ENCODE measurements around the gene MTO1. TPM values are rescaled to one million over a fixed set of nuclear protein-coding genes. Genes with fewer than 3 reads are reported as not detected.

The MTO1 gene
- total and polyA plus RNA-seq, 10 donors = 17.8 to 50.2 (median 39.0) TPM

GRCh38 chr6:73484438-73484837 lies 22.9 kb downstream of the MTO1 start:
- Histone ChIP-seq H3K36me3 (peaks cover 2 to 100% (median 99%) of the 10 kb centered on the region in 6 donors), H3K4me3 (no peak overlapping the region), H3K27ac (no peak overlapping the region), H3K4me1 (no peaks in the 10 kb centered on the region), H3K27me3 (replicated peaks in 1 of 7) (no peaks in the 10 kb centered on the region), H3K9me3 (no peaks in the 10 kb centered on the region)
- TF ChIP-seq POLR2A (IDR thresholded peaks at IDR 0.05) (no peak), POLR2AphosphoS5 (IDR thresholded peaks at IDR 0.05) (no peak)
- TF ChIP-seq, protein P1, sequence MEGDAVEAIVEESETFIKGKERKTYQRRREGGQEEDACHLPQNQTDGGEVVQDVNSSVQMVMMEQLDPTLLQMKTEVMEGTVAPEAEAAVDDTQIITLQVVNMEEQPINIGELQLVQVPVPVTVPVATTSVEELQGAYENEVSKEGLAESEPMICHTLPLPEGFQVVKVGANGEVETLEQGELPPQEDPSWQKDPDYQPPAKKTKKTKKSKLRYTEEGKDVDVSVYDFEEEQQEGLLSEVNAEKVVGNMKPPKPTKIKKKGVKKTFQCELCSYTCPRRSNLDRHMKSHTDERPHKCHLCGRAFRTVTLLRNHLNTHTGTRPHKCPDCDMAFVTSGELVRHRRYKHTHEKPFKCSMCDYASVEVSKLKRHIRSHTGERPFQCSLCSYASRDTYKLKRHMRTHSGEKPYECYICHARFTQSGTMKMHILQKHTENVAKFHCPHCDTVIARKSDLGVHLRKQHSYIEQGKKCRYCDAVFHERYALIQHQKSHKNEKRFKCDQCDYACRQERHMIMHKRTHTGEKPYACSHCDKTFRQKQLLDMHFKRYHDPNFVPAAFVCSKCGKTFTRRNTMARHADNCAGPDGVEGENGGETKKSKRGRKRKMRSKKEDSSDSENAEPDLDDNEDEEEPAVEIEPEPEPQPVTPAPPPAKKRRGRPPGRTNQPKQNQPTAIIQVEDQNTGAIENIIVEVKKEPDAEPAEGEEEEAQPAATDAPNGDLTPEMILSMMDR (IDR thresholded peaks at IDR 0.05 in 8 of 11, conservative IDR thresholded peaks at IDR 0.05 in 3 of 11) = no peak
- no peak for DNase-seq
- WGBS, 5 donors = 94 to 98% (median 96%) methylated on average over 2 of the region's 2 CpGs
- intact Hi-C loops (cut with DNase I; ENCODE audit: low total_unique reads) = no loop called here

GRCh38 chr6:73487473-73487872 lies 25.9 kb downstream of the MTO1 start:
- intact Hi-C loops (cut with DNase I; ENCODE audit: low total_unique reads) = no loop called here
- 89 to 100% (median 99%) methylated on average over 7 of the region's 7 CpGs for WGBS, 5 donors
- H3K36me3 ChIP-seq = peaks cover 2 to 97% (median 86%) of the 10 kb centered on the region in 6 donors

GRCh38 chr6:73491377-73491776 lies 29.8 kb downstream of the MTO1 start:
- H3K4me1 ChIP-seq = no peaks in the 10 kb centered on the region
- no peak overlapping the region for H3K27ac ChIP-seq
- no peak for DNase-seq
- H3K36me3 ChIP-seq = peaks cover 5 to 97% (median 83%) of the 10 kb centered on the region in 6 donors
- no peaks in the 10 kb centered on the region for H3K27me3 ChIP-seq (replicated peaks in 1 of 7)
- H3K4me3 ChIP-seq = no peak overlapping the region
- TF ChIP-seq POLR2AphosphoS5 (IDR thresholded peaks at IDR 0.05) (no peak), POLR2A (IDR thresholded peaks at IDR 0.05) (no peak)
- TF ChIP-seq, protein P1 (IDR thresholded peaks at IDR 0.05 in 8 of 11, conservative IDR thresholded peaks at IDR 0.05 in 3 of 11) = no peak
- intact Hi-C loops (cut with DNase I; ENCODE audit: low total_unique reads) = no loop called here
- H3K9me3 ChIP-seq = peaks cover 0 to 6% (median 2%) of the 10 kb centered on the region in 8 donors

More at GRCh38 chr6:73487473-73487872, 25.9 kb downstream of the MTO1 start:
- Histone ChIP-seq H3K27ac (no peak overlapping the region), H3K4me3 (no peak overlapping the region), H3K4me1 (no peaks in the 10 kb centered on the region), H3K27me3 (replicated peaks in 1 of 7) (no peaks in the 10 kb centered on the region), H3K9me3 (peaks cover 0 to 6% (median 2%) of the 10 kb centered on the region in 8 donors)
- DNase-seq = no peak
- TF ChIP-seq, protein P1 (IDR thresholded peaks at IDR 0.05 in 8 of 11, conservative IDR thresholded peaks at IDR 0.05 in 3 of 11) = no peak

GRCh38 chr6:73497915-73498314 lies 36.4 kb downstream of the MTO1 start:
- intact Hi-C loops (cut with DNase I; ENCODE audit: low total_unique reads) = no loop called here
- no peak overlapping the region for H3K27ac ChIP-seq
- no peak for DNase-seq
- no peaks in the 10 kb centered on the region for H3K9me3 ChIP-seq
- H3K27me3 ChIP-seq (replicated peaks in 1 of 7) = no peaks in the 10 kb centered on the region
- no peak overlapping the region for H3K4me3 ChIP-seq
- 95 to 100% (median 98%) methylated on average over 3 of the region's 3 CpGs for WGBS, 5 donors
- H3K36me3 ChIP-seq = peaks cover 3 to 100% (median 91%) of the 10 kb centered on the region in 6 donors
- TF ChIP-seq, protein P1 (IDR thresholded peaks at IDR 0.05 in 8 of 11, conservative IDR thresholded peaks at IDR 0.05 in 3 of 11) = no peak
- TF ChIP-seq POLR2A (IDR thresholded peaks at IDR 0.05) (no peak), POLR2AphosphoS5 (IDR thresholded peaks at IDR 0.05) (no peak)
- H3K4me1 ChIP-seq = peaks cover 0 to 7% (median 0%) of the 10 kb centered on the region in 6 donors

Measured in spleen (tissue), 11 donors.